ENCODE results near the gene RASGEF1C.

The RASGEF1C gene

GRCh38 chr5:180118391-180118791 is 90.6 kb downstream of the RASGEF1C start:
- no peak for DNase-seq

GRCh38 chr5:180117000-180117725 is 91.8 kb downstream of the RASGEF1C start:
- DNase-seq, result no peak

GRCh38 chr5:180116077-180116999 is 92.7 kb downstream of the RASGEF1C start:
- no peak for DNase-seq

- DNase-seq, result no peak
Measured at GRCh38 chr5:180115326-180116076, 93.5 kb downstream of the RASGEF1C start.

- DNase-seq, result no peak
Measured at GRCh38 chr5:180114304-180115003, 94.6 kb downstream of the RASGEF1C start.

- DNase-seq, result no peak
Measured at GRCh38 chr5:180113660-180114303, 95.2 kb downstream of the RASGEF1C start.

GRCh38 chr5:180112181-180112861 is 96.7 kb downstream of the RASGEF1C start:
- DNase-seq, result no peak

- no peak for DNase-seq
Measured at GRCh38 chr5:180111273-180112002, 97.6 kb downstream of the RASGEF1C start.

GRCh38 chr5:180109920-180110319 is 99.1 kb downstream of the RASGEF1C start:
- DNase-seq, result no peak

GRCh38 chr5:180107005-180107404 is 102.0 kb downstream of the RASGEF1C start:
- no peak for DNase-seq

- DNase-seq, result no peak
Measured at GRCh38 chr5:180105827-180106312, 103.1 kb downstream of the RASGEF1C start.

- DNase-seq, result no peak
Measured at GRCh38 chr5:180104168-180104530, 104.9 kb downstream of the RASGEF1C start.

- DNase-seq, result no peak
Measured at GRCh38 chr5:180103487-180104167, 105.4 kb downstream of the RASGEF1C start.

GRCh38 chr5:180102636-180103035 is 106.4 kb downstream of the RASGEF1C start:
- no peak for DNase-seq

GRCh38 chr5:180101451-180102105 is 107.4 kb downstream of the RASGEF1C start:
- DNase-seq, result no peak

- DNase-seq, result no peak
Measured at GRCh38 chr5:180100621-180101450, 108.2 kb downstream of the RASGEF1C start.

GRCh38 chr5:180099733-180100611 is 109.0 kb downstream of the RASGEF1C start:
- no peak for DNase-seq
